ENCODE results near the gene SESTD1.
"Not testable (repeated sequence)": the region's sequence is repeated elsewhere in the genome, so short reads cannot be mapped to it uniquely, and the experiment has no call there.

The SESTD1 gene

DNA sequence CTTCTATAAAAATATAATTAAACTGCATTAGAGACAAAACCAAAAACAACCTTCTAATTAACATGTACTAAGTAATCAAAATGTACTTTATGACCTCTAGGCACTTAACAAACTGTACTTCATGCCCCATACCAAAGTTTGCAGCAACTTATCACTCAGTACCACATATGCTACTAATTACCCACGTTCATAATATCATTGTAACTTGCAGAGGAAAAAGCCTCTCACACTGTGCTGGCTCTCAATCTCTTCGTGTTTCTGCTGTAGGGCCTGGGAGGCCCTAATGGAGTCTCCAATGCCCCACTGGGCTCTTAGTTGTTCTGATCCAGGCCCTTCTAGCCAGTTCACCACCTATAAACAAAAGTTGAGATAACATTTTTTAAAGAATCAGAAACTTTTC lies 132.6 kb downstream of the SESTD1 start:
- DNase-seq (ENCODE audit: low read depth), result no peak
- no peak overlapping the region for H3K4me3 ChIP-seq (ENCODE audit: low read depth, low read length)

DNA sequence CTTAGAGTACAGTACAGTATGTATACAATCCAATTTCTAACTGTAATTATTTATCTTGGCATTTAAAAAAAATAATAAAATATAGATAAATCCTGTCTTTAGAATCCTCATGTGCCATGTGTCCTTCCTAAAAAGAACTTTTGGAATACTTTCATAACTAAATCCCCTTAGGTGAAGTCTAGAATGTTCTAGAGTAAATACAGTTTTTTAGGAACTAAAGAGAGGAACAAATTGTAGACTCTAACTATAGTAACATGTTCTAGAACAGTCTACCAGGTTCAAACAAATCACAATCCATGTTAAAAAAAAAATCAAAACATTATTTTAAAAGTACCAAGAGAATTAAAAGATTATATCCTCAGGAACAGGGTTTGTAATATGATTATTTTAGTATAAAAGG lies 134.1 kb downstream of the SESTD1 start:
- DNase-seq (ENCODE audit: low read depth), result no peak
- no peak overlapping the region for H3K4me3 ChIP-seq (ENCODE audit: low read depth, low read length)

DNA sequence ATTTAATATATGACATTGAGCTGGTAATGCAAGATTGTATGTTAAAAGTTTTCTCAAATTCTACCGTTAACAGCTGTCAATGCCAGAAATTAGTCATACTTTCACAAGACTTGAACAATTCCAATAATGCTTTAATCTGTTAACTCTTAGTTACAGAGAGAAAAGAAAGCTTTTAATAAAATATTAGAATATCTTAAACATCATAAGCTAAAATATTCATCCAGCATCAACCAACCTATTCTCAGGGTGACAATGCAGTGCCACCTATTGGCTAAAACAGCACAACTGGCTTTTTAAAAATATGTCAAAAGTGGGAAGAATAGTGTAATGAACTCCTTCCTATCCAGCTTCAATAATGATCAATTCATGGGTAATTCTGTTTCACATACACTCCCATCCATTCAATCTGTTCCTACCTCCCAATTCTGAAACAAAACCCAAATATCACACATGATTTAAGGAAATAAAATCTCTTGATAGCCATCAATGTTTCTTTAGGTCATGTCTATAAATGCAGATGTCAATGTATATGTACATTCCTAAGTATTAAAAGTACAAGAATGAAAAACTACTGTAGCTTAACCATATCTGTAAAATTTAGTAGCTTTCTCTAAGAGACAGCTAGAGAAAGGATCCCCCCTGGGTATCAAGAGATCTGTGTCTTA lies 134.9 kb downstream of the SESTD1 start:
- H3K4me3 ChIP-seq (ENCODE audit: low read depth, low read length), result no peak overlapping the region
- DNase-seq (ENCODE audit: low read depth), result no peak

DNA sequence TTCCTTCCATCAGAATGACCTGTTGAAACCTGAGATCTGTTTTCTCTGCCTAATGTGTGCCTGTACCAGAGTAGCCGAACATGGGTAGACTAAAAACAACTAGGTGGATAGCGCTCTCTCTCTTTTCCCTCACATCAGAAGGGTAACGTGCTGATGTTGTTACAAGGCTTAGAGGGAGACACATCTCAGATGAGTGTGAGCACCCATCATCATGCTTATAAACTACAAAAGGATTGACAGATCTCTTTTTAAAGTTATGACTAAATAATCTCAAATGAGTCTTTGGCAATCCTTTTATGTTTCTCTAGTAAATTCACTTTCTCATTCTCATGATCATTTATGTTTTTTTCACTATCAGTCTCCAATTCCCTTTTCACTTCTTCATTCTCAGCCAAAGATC lies 139.2 kb downstream of the SESTD1 start:
- H3K4me3 ChIP-seq (ENCODE audit: low read depth, low read length), result no peak overlapping the region

DNA sequence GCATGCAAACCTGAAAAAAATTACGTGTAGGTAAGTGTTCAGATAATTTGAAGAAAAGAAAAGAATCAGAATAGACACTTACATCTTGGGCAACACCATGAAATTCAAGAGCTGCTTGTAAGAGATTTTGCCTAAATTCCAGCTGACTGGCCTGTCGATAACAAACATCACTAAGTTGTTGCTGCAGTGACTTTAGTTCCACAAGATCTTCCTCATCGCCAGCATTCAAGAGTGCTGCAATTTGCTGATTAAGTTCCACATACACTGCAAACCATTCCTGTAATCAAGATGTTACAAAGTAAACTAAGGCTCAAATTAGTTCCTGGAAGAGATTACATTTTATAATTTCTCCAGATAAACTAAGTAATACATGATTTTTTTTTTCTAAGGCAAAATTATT lies 140.3 kb downstream of the SESTD1 start:
- no peak for DNase-seq (ENCODE audit: low read depth)

More for the DNA sequence above, 139.2 kb downstream of the SESTD1 start:
- DNase-seq (ENCODE audit: low read depth), result no peak

DNA sequence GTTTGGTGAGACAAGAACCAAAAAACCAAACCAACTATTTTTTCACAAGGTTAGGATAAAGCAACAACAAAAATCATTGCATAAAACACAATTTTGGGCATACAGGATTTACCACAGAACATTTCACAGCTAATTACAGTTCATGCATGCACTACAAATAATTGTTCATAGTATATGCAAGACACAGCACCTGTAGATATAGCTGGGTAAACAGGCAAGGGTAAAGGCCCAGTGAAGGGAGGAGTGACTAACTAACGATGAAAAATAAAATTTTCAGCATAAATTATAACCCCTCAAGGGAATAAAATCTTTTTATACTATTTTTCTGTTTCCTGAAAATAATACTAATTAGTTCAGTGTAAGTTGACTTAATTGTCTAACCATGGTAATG lies 141.4 kb downstream of the SESTD1 start:
- H3K4me3 ChIP-seq (ENCODE audit: low read depth, low read length), result no peak overlapping the region
- no peak for DNase-seq (ENCODE audit: low read depth)

More for the DNA sequence above, 140.3 kb downstream of the SESTD1 start:
- H3K4me3 ChIP-seq (ENCODE audit: low read depth, low read length), result no peak overlapping the region

DNA sequence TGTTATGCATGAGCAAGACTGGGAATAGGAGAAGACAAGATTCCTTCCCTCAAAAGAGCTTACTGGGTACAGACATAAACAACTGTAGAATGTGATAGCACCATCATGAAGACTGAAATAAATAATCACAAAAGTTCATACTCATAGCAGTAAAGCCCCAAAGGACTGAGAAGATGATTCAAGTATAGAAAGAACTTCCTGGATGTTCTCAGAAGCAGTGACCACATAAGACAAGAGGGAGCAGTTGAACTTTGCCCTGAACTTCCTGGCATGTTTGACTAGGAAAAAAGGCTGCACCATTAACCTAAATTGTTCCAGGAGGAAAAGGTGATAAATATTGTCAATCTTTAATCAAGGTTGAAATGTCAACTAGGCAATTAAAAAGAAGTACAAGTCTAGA lies 156.9 kb downstream of the SESTD1 start:
- H3K4me3 ChIP-seq (ENCODE audit: low read depth, low read length), result no peak overlapping the region
- peak; percentile 73 for DNase-seq (ENCODE audit: low read depth)

DNA sequence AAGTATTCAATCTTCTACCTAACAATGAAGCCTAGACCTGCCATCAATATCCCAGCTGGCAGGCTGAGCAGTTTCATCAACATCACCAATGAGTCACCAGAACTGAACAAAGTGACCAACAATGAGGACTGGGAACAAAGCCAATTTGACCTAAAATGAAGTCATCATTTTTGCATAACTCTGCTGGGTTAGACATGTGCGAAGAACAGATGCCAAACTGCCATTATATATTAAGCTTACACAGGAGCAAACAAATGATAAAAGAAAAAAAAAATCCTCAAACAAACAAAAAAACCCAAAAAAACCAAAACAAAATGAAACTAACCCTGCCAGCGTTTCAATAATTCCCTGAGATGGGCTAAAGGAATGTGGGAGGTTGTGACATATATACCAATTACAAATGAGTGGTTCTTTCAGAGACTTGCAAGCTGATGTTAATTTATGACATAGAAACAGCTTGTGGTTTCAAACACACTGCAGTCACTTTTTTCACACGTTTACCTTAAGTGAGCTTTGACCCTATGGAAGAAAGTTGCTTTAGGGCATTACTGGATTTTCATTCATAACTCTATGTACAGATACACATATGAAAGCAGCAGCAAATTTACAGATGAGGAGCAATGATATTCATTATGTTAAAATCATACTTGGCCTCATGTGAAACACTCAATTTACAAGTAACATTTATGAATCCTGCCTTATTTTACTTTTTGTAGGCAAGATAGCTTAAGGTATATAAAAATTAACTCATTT lies 157.8 kb downstream of the SESTD1 start:
- DNase-seq (ENCODE audit: low read depth), result peak; percentile 96
- H3K4me3 ChIP-seq (ENCODE audit: low read depth, low read length), result no peak overlapping the region

DNA sequence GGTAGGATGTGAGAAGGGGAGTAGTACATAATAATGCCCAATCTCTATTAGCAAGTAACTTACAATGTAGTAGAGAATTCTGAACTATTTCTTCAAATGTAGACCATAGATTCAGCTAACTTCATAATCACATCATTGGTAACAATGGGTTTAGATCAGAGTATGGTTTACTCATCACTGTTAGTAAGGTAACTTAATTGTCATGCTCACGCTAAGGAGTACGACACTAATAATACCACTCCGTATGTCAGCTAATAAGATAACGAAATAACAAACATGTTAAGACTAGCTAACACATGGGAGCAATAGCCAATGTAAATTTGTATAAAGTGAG lies 158.3 kb downstream of the SESTD1 start:
- no peak overlapping the region for H3K4me3 ChIP-seq (ENCODE audit: low read depth, low read length)
- no peak for DNase-seq (ENCODE audit: low read depth)

DNA sequence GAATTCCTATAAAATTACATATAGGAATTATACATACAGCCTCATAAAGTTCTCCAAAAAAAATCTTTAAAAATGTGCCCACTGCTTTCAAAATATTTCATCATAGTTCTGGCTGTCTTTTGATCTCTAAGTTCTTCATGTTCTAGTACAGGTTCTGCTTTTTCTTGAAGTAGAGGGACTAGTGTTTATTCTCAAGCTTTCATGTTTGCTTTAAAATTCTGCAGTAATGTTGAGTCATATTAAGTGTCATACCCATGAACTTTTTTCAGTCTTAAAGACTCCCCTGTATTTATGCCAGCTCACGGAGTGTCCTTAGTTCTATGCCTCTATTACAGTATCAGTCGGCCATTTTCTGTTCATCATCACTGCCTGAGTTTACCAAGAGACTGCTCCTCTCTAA lies 159.9 kb downstream of the SESTD1 start:
- no peak overlapping the region for H3K4me3 ChIP-seq (ENCODE audit: low read depth, low read length)
- DNase-seq (ENCODE audit: low read depth), result peak; percentile 62

DNA sequence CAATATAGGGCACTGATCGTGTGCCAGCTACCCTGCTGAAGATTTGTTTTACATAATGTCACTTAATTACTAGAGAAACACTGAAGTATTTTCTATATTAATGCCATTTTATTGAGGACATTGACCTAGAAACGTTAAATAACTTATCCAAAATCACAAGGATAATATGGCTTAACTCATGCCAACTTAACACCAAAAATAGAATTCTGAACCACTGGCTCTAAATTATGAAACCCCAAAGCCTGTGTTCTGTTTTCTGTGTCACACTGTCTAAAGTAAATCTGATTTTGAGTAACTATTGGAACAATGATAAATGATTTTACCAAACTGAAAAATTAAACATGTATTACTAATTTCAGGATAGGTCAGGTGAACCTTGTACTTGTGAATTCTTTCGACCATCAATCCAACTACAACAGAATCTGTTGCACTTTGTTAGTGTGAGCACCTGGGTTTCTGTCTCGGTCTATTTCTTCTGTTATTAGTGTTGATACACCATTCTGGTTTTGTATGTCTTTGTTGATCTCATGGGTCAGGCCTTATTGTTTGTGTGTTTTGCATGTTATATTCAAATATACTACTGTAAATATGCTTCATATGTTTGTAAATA lies 166.4 kb downstream of the SESTD1 start:
- DNase-seq (ENCODE audit: low read depth), result no peak
- H3K4me3 ChIP-seq (ENCODE audit: low read depth, low read length), result no peak overlapping the region

DNA sequence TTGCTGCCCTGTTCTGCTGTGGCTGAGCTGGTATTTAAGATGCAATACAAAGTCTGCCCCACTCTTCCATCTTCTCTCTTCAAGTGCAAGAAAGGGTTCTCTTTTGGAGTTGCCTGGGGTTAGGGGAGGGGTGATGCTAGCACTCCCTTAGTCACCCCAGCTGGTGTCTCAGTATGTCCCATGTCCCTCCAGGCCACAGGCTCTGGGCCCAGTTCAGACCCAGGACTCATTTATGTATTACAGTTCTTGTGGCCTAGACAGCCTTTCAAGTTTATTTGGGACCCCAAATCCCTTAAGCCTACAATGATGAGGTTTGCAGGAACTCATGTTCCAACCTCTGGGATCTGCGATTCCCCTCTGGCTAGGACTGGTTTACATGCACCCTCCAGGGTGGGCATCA lies 167.5 kb downstream of the SESTD1 start:
- H3K4me3 ChIP-seq (ENCODE audit: low read depth, low read length), result no peak overlapping the region
- DNase-seq (ENCODE audit: low read depth), result no peak

DNA sequence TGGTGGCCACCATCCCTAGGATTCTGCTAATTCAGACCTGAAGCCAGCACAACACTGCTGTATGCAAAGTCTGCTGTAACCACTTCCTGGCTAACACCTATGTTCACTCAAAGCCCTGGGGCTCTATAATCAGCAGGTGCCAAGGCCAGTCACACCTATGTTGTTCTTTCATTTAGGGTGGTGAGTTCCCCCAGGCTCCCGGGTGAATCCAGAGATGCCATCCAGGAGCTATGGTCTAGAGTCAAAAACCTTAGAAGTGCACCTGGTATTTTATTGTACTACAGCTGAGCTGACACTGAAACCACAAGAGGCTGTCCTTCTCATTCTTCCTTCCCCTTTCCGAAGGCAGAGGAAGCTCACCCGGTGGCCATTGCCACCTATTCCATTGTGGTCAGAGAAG lies 168.5 kb downstream of the SESTD1 start:
- no peak for DNase-seq (ENCODE audit: low read depth)
- H3K4me3 ChIP-seq (ENCODE audit: low read depth, low read length), result no peak overlapping the region

DNA sequence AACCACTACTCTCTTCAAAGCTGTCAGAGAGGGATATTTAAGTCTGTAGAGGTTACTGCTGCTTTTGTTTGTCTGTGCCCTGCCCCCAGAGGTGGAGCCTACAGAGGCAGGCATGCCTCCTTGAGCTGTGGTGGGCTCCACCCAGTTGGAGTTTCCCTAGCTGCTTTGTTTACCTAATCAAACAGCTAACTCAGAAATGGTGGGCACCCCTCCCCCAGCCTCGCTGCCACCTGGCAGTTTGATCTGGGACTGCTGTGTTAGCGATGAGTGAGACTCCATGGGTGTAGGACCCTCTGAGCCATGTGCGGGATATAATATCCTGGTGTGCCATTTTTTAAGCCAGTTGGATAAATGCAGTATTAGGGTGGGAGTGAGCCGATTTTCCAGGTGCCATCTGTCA lies 171.7 kb downstream of the SESTD1 start:
- not testable (repeated sequence) for DNase-seq (ENCODE audit: low read depth); H3K4me3 ChIP-seq (ENCODE audit: low read depth, low read length)

DNA sequence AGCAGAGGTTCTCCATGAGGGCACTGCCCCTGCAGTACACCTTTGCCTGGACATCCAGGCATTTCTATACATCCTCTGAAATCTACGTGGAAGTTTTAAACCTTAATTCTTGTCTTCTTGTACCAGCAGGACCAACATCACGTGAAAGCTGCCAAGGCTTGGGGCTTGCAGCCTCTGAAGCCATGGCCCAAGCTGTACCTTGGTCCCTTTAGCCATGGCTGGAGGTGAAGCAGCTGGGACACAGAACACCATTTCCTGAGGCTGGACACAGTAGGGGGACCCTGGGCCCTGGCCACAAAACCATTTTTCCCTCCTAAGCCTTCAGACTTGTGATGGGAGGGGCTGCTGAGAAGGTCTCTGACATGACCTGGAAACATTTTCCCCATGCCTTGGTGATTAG lies 181.9 kb downstream of the SESTD1 start:
- DNase-seq (ENCODE audit: low read depth), result no peak
- H3K4me3 ChIP-seq (ENCODE audit: low read depth, low read length), result no peak overlapping the region

DNA sequence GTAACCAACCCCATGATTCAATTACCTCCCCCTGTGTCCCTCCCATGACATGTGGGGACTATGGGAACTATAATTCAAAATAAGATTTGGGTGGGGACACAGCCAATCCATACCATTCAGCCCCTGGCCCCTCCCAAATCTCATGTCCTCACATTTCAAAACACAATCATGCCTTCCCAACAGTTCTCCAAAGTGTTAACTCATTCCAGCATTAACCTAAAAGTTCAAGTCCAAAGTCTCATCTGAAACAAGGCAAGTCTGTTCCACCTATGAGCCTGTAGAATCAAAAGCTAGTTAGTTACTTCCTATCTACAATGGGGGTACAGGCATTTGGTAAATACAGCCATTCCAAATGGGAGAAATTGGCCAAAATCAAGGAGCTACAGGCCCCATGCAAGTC lies 182.7 kb downstream of the SESTD1 start:
- H3K4me3 ChIP-seq (ENCODE audit: low read depth, low read length), result no peak overlapping the region
- DNase-seq (ENCODE audit: low read depth), result no peak

DNA sequence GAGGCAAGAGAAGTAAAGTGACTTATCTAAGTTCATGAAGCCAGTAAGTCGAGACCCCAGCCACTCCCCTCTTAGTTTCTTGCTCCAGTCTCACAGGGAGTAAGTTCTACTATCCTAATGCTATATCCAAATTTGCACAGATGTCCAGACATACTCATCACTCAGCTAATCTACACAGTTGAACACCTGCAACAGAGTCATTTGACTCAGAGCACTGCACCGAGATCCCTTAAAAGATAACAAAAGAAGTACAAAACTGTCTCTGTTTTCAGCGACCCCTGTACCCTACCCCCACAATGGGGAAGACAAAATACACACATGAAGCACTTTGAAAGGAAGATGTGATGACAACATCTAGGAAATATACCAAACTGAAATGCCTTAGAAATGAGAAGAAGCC lies 192.1 kb downstream of the SESTD1 start:
- no peak overlapping the region for H3K4me3 ChIP-seq (ENCODE audit: low read depth, low read length)
- no peak for DNase-seq (ENCODE audit: low read depth)

DNA sequence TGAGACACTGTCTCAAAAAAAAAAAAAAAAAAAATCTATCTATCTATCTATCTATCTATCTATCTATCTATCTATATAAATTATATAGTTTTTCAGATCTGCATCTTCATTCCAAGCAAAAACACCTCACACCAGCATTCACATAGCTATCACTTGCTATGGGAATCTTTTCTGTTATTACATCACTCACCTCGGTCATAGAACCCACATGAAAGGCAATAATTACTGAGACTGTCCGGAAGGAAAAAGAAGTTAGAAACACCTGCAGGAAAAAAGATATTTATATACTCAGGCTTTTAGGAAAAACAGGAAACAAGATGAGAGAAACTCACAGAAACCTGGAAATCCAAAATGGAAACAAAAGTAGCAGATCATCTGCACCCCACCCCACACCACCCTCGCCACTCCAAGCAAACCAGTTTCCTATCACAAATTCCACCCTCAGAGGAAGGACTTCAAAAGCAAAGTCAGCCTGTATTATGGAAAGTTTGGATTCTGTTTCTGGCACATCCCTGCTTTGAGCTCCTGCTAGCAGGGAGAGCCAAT lies 192.7 kb downstream of the SESTD1 start:
- DNase-seq (ENCODE audit: low read depth), result no peak
- no peak overlapping the region for H3K4me3 ChIP-seq (ENCODE audit: low read depth, low read length)

DNA sequence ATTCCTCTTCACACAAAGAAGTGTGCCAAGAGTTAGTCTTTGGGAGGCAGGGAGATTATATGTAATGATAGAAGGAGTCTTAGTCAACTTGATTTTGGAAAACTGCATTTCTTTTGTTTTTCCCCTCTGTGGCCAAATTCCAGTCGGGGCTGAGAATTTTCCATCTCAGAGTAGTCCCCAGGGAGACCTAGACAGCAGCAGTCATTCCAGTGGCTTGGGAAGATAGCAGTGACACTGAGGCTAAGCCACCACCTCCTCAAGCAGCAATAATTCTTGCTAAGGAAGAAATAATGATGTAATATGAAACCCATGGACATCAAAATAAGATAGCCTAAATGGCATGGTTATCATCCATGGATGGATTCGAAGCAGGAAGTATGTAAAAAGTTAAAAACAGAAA lies 193.7 kb downstream of the SESTD1 start:
- no peak overlapping the region for H3K4me3 ChIP-seq (ENCODE audit: low read depth, low read length)
- no peak for DNase-seq (ENCODE audit: low read depth)

DNA sequence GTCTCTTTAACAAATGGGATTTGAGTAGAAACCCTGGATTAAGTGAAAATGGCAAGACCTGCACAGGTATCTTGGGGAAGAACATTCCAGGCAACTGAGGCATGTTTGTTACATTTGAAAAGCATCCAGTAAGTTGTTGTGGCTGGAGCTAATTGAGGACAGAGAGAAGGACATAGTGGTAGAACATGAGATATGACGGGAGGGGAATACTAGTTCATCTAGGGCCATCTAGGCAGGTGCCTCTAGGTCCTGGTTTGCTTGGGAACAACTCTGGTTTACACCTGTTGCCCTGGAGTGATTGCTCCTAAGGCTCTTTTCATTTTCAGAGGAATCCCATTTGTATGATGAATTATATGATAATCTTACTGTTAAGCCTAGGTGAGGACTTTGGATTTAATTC lies 194.9 kb downstream of the SESTD1 start:
- no peak for DNase-seq (ENCODE audit: low read depth)
- H3K4me3 ChIP-seq (ENCODE audit: low read depth, low read length), result no peak overlapping the region

All from skeletal muscle cell (primary cell).